ENCODE data around the gene FNBP1L. TPM values are rescaled to one million over a fixed set of nuclear protein-coding genes. Genes with fewer than 3 reads are reported as not detected.

Gene FNBP1L
- total and polyA plus RNA-seq, 9 of the 15 experiments (the other 6 are each of a cell fraction or from before 2014, with no cell fraction given): 1.4 to 6.9 (median 5.9) TPM

DNA sequence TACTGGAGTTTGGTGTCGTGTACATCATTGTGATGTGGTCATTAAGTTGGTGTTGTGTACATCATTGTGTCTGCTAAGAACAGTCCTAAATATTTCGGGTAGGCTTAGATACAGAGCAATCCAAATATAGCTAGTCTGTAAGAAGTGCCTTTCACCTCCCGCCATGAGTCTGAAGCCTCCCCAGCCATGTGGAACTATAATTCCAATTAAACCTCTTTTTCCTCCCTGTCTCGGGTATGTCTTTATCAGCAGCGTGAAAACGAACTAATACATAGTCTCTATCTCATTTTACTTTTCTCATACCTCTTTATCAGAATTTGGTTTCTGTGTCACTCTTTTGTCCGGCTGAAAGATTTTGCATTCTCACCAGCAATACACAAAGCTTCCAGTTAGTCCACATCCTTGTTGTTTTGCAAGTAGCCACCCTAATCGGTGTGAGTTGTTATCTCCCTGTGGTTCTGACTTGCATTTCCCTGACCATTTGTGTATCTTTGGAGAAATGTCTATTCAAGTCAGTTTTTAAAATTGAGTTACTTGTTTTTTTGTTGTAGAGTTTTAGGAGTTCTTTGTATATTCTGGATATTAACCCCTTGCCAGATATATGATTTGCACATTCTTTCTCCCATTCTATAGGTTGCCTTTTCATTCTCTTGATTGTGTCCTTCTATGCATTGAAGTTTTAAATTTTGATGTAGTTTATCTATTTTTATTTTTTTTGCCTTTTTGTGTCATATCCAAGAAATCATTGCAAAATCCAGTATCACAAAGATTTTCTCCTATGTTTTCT is 56.5 kb downstream of the FNBP1L start (continued):
- TF ChIP-seq, protein P1, sequence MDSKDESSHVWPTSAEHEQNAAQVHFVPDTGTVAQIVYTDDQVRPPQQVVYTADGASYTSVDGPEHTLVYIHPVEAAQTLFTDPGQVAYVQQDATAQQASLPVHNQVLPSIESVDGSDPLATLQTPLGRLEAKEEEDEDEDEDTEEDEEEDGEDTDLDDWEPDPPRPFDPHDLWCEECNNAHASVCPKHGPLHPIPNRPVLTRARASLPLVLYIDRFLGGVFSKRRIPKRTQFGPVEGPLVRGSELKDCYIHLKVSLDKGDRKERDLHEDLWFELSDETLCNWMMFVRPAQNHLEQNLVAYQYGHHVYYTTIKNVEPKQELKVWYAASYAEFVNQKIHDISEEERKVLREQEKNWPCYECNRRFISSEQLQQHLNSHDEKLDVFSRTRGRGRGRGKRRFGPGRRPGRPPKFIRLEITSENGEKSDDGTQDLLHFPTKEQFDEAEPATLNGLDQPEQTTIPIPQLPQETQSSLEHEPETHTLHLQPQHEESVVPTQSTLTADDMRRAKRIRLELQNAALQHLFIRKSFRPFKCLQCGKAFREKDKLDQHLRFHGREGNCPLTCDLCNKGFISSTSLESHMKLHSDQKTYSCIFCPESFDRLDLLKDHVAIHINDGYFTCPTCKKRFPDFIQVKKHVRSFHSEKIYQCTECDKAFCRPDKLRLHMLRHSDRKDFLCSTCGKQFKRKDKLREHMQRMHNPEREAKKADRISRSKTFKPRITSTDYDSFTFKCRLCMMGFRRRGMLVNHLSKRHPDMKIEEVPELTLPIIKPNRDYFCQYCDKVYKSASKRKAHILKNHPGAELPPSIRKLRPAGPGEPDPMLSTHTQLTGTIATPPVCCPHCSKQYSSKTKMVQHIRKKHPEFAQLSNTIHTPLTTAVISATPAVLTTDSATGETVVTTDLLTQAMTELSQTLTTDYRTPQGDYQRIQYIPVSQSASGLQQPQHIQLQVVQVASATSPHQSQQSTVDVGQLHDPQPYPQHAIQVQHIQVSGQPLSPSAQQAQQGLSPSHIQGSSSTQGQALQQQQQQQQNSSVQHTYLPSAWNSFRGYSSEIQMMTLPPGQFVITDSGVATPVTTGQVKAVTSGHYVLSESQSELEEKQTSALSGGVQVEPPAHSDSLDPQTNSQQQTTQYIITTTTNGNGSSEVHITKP (IDR thresholded peaks at IDR 0.05; ENCODE audit: partially characterized antibody): peak; percentile 10
- TF ChIP-seq KLF13 (tag; IDR thresholded peaks at IDR 0.05; ENCODE audit: borderline replicate concordance, low read depth): no peak
- TF ChIP-seq, protein P2, sequence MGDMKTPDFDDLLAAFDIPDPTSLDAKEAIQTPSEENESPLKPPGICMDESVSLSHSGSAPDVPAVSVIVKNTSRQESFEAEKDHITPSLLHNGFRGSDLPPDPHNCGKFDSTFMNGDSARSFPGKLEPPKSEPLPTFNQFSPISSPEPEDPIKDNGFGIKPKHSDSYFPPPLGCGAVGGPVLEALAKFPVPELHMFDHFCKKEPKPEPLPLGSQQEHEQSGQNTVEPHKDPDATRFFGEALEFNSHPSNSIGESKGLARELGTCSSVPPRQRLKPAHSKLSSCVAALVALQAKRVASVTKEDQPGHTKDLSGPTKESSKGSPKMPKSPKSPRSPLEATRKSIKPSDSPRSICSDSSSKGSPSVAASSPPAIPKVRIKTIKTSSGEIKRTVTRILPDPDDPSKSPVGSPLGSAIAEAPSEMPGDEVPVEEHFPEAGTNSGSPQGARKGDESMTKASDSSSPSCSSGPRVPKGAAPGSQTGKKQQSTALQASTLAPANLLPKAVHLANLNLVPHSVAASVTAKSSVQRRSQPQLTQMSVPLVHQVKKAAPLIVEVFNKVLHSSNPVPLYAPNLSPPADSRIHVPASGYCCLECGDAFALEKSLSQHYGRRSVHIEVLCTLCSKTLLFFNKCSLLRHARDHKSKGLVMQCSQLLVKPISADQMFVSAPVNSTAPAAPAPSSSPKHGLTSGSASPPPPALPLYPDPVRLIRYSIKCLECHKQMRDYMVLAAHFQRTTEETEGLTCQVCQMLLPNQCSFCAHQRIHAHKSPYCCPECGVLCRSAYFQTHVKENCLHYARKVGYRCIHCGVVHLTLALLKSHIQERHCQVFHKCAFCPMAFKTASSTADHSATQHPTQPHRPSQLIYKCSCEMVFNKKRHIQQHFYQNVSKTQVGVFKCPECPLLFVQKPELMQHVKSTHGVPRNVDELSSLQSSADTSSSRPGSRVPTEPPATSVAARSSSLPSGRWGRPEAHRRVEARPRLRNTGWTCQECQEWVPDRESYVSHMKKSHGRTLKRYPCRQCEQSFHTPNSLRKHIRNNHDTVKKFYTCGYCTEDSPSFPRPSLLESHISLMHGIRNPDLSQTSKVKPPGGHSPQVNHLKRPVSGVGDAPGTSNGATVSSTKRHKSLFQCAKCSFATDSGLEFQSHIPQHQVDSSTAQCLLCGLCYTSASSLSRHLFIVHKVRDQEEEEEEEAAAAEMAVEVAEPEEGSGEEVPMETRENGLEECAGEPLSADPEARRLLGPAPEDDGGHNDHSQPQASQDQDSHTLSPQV (IDR thresholded peaks at IDR 0.05): peak; percentile 83
- TF ChIP-seq, protein P3, sequence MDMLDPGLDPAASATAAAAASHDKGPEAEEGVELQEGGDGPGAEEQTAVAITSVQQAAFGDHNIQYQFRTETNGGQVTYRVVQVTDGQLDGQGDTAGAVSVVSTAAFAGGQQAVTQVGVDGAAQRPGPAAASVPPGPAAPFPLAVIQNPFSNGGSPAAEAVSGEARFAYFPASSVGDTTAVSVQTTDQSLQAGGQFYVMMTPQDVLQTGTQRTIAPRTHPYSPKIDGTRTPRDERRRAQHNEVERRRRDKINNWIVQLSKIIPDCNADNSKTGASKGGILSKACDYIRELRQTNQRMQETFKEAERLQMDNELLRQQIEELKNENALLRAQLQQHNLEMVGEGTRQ (CRISPR knock-in tag; IDR thresholded peaks at IDR 0.05): no peak
- TF ChIP-seq, protein P4, sequence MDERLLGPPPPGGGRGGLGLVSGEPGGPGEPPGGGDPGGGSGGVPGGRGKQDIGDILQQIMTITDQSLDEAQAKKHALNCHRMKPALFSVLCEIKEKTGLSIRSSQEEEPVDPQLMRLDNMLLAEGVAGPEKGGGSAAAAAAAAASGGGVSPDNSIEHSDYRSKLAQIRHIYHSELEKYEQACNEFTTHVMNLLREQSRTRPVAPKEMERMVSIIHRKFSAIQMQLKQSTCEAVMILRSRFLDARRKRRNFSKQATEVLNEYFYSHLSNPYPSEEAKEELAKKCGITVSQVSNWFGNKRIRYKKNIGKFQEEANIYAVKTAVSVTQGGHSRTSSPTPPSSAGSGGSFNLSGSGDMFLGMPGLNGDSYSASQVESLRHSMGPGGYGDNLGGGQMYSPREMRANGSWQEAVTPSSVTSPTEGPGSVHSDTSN (CRISPR knock-in tag; IDR thresholded peaks at IDR 0.05; ENCODE audit: low read depth): no peak
- TF ChIP-seq, protein P4 (tag; conservative IDR thresholded peaks at IDR 0.05; ENCODE audit: low read depth): no peak
- peak; percentile 27 for TF ChIP-seq RBBP5 (IDR thresholded peaks at IDR 0.05; ENCODE audit: borderline replicate concordance, insufficient read depth, low read length, poor library complexity, severe bottlenecking)
- TF ChIP-seq, protein P5, sequence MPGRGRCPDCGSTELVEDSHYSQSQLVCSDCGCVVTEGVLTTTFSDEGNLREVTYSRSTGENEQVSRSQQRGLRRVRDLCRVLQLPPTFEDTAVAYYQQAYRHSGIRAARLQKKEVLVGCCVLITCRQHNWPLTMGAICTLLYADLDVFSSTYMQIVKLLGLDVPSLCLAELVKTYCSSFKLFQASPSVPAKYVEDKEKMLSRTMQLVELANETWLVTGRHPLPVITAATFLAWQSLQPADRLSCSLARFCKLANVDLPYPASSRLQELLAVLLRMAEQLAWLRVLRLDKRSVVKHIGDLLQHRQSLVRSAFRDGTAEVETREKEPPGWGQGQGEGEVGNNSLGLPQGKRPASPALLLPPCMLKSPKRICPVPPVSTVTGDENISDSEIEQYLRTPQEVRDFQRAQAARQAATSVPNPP (IDR thresholded peaks at IDR 0.05; ENCODE audit: borderline replicate concordance, insufficient read depth, insufficient read length): no peak
- TF ChIP-seq NCOA2 (IDR thresholded peaks at IDR 0.05; ENCODE audit: partially characterized antibody in 2 of 2): peak in 1 of 2 experiments; percentile 50
- no peak for TF ChIP-seq ZFP36 (IDR thresholded peaks at IDR 0.05; ENCODE audit: low read depth, low read length, partially characterized antibody)
- 0 out of 2 replicates have a peak, but pooled peaks have one; percentile 57 for TF ChIP-seq NFRKB (IDR thresholded peaks at IDR 0.05; ENCODE audit: low read depth)
- 0 out of 2 replicates have a peak, but pooled peaks have one; percentile 15 for TF ChIP-seq MYNN (IDR thresholded peaks at IDR 0.05)
- no peak for TF ChIP-seq MYNN (CRISPR knock-in tag; IDR thresholded peaks at IDR 0.05)
